Neural progenitor cell (in vitro differentiated cells): ENCODE results near the gene CTDSPL2. TPM values are rescaled to one million over a fixed set of nuclear protein-coding genes. Genes with fewer than 3 reads are reported as not detected.
"Not testable (repeated sequence)": the region's sequence is repeated elsewhere in the genome, so short reads cannot be mapped to it uniquely, and the experiment has no call there.

Experiments
- DNase-seq: peaks from one replicate; pipeline ENCODE4 v3.0.0-alpha.2; 2016; ENCODE audit warnings: low spot score
- H2AFZ ChIP-seq: fragments of 200-600 bp; sonication (generic); replicated peaks from 2 replicates; pipeline ENCODE4 v1.6.1; 2016; ENCODE audit warnings: antibody characterized with exemption
- H3F3A ChIP-seq: fragments of 200-600 bp; sonication (generic); 2 replicates; pipeline ENCODE4 v1.6.1; 2016; ENCODE audit warnings: antibody characterized with exemption, low read depth
- H3K27ac ChIP-seq: fragments of 200-600 bp; sonication (generic); 2 replicates; pipeline ENCODE4 v1.5.1; 2016; ENCODE audit warnings: mild to moderate bottlenecking
- H3K27me3 ChIP-seq: fragments of 200-600 bp; sonication (generic); 2 replicates; pipeline ENCODE4 v1.6.1; 2016; ENCODE audit warnings: mild to moderate bottlenecking, moderate library complexity
- H3K36me3 ChIP-seq: fragments of 200-600 bp; sonication (generic); 2 replicates; pipeline ENCODE4 v1.5.1; 2016
- H3K4me1 ChIP-seq: fragments of 200-600 bp; sonication (generic); 2 replicates; pipeline ENCODE4 v1.6.1; 2016; ENCODE audit warnings: mixed run types
- H3K4me2 ChIP-seq: fragments of 200-600 bp; sonication (generic); 2 replicates; pipeline ENCODE4 v1.6.1; 2016
- H3K4me3 ChIP-seq: fragments of 200-600 bp; sonication (generic); 2 replicates; pipeline ENCODE4 v1.5.1; 2016
- H3K79me2 ChIP-seq: fragments of 200-600 bp; sonication (generic); 2 replicates; pipeline ENCODE4 v1.6.1; 2016; ENCODE audit warnings: low read depth
- H3K9ac ChIP-seq: fragments of 200-600 bp; sonication (generic); 2 replicates; pipeline ENCODE4 v1.6.1; 2016
- H3K9me3 ChIP-seq: fragments of 200-600 bp; sonication (generic); 2 replicates; pipeline ENCODE4 v1.5.1; 2016; ENCODE audit warnings: low read depth
- H4K20me1 ChIP-seq: fragments of 200-600 bp; sonication (generic); 2 replicates; pipeline ENCODE4 v1.6.1; 2016; ENCODE audit warnings: low read depth
- H3K27ac Mint-ChIP-seq: 3 replicates; pipeline ENCODE4 v1.8.0; 2021; ENCODE audit warnings: mixed read lengths
- H3K27me3 Mint-ChIP-seq: 2 replicates; pipeline ENCODE4 v1.8.0; 2022; ENCODE audit warnings: low read depth, mild to moderate bottlenecking, inconsistent platforms, moderate library complexity, mixed read lengths; ENCODE audit not compliant: insufficient read depth
- H3K36me3 Mint-ChIP-seq: 3 replicates; pipeline ENCODE4 v1.8.0; 2021; ENCODE audit warnings: mixed read lengths
- H3K4me1 Mint-ChIP-seq: 3 replicates; pipeline ENCODE4 v1.8.0; 2021; ENCODE audit warnings: mixed read lengths
- H3K4me3 Mint-ChIP-seq: 3 replicates; pipeline ENCODE4 v1.8.0; 2021; ENCODE audit warnings: mild to moderate bottlenecking, moderate library complexity, mixed read lengths
- H3K9me3 Mint-ChIP-seq: 3 replicates; pipeline ENCODE4 v1.8.0; 2020; ENCODE audit warnings: mixed read lengths
- EZH2 ChIP-seq: fragments of 200-600 bp; sonication (generic); IDR thresholded peaks from 2 replicates; pipeline ENCODE4 v1.6.1; 2017; ENCODE audit warnings: antibody characterized with exemption, mild to moderate bottlenecking, moderate library complexity
- EZH2phosphoT487 ChIP-seq: fragments of 200-600 bp; sonication (generic); IDR thresholded peaks from 2 replicates; pipeline ENCODE4 v1.6.1; 2017; ENCODE audit warnings: antibody characterized with exemption
- total RNA-seq: library from RNA; depleted of rRNA; stranded (reverse); fragments of >200 nt; gene quantifications from 2 replicates; pipeline ENCODE4 v1.2.3, GENCODE V29; 2015; ENCODE audit warnings: low replicate concordance
- TF ChIP-seq, protein P1 (sequence below): fragments of 200-600 bp; sonication (generic); IDR thresholded peaks from 2 replicates; pipeline ENCODE4 v1.5.1; 2017; ENCODE audit warnings: antibody characterized with exemption, mild to moderate bottlenecking

The CTDSPL2 gene
- total RNA-seq, 1 donor from 2014 or later, result 207 TPM

DNA sequence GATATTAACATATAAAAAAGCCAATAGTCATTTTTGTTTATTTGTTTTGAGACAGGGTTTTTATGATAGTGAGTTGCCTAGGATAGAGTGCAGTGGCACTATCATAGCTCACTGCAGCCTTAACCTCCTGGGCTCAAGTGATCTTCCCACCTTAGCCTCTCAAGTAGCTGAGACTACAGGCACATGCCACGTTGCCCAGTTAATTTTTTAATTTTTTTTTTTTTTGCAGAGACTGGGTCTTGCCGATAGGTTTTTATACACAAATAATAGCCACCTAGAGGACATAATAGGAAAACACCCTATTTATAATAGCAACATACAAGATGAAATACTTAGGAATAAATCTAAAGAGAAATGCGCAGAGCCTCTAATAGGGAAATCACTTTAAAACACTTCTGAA is 122.8 kb downstream of the CTDSPL2 start:
- Histone ChIP-seq H3K27me3 (no peaks in the 10 kb centered on the region), H2AFZ (no peak overlapping the region), H3K79me2 (peaks cover 56% of the 10 kb centered on the region), H3K36me3 (peaks cover 19% of the 10 kb centered on the region), H3K4me2 (no peak overlapping the region), H4K20me1 (peaks cover 18% of the 10 kb centered on the region), H3F3A (no peaks in the 10 kb centered on the region), H3K27ac (no peak overlapping the region), H3K4me3 (no peak overlapping the region), H3K4me1 (no peaks in the 10 kb centered on the region), H3K9ac (no peak overlapping the region), H3K9me3 (no peaks in the 10 kb centered on the region)
- no peak overlapping the region for H3K4me3 Mint-ChIP-seq
- no peak for DNase-seq
- H3K27me3 Mint-ChIP-seq, result no peaks in the 10 kb centered on the region
- no peaks in the 10 kb centered on the region for H3K4me1 Mint-ChIP-seq
- TF ChIP-seq EZH2phosphoT487, result no peak
- TF ChIP-seq, protein P1, sequence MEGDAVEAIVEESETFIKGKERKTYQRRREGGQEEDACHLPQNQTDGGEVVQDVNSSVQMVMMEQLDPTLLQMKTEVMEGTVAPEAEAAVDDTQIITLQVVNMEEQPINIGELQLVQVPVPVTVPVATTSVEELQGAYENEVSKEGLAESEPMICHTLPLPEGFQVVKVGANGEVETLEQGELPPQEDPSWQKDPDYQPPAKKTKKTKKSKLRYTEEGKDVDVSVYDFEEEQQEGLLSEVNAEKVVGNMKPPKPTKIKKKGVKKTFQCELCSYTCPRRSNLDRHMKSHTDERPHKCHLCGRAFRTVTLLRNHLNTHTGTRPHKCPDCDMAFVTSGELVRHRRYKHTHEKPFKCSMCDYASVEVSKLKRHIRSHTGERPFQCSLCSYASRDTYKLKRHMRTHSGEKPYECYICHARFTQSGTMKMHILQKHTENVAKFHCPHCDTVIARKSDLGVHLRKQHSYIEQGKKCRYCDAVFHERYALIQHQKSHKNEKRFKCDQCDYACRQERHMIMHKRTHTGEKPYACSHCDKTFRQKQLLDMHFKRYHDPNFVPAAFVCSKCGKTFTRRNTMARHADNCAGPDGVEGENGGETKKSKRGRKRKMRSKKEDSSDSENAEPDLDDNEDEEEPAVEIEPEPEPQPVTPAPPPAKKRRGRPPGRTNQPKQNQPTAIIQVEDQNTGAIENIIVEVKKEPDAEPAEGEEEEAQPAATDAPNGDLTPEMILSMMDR, result peak; percentile 32
- no peak overlapping the region for H3K27ac Mint-ChIP-seq
- H3K9me3 Mint-ChIP-seq, result no peaks in the 10 kb centered on the region
- H3K36me3 Mint-ChIP-seq, result peaks cover 21% of the 10 kb centered on the region

- Histone ChIP-seq H3K27me3 (no peaks in the 10 kb centered on the region), H3K4me3 (no peak overlapping the region), H3K9ac (no peak overlapping the region), H3K27ac (no peak overlapping the region), H3F3A (no peaks in the 10 kb centered on the region), H3K4me2 (no peak overlapping the region), H2AFZ (no peak overlapping the region), H3K36me3 (peaks cover 24% of the 10 kb centered on the region), H3K4me1 (no peaks in the 10 kb centered on the region), H3K79me2 (peaks cover 51% of the 10 kb centered on the region), H4K20me1 (peaks cover 13% of the 10 kb centered on the region), H3K9me3 (no peaks in the 10 kb centered on the region)
- H3K27me3 Mint-ChIP-seq, result no peaks in the 10 kb centered on the region
- no peak for DNase-seq
- no peaks in the 10 kb centered on the region for H3K9me3 Mint-ChIP-seq
- H3K27ac Mint-ChIP-seq, result no peak overlapping the region
- H3K36me3 Mint-ChIP-seq, result peaks cover 23% of the 10 kb centered on the region
- H3K4me3 Mint-ChIP-seq, result no peak overlapping the region
- TF ChIP-seq EZH2 (no peak), EZH2phosphoT487 (no peak)
- TF ChIP-seq, protein P1, result no peak
- no peaks in the 10 kb centered on the region for H3K4me1 Mint-ChIP-seq
Measured at GRCh38 chr15:44550734-44551133, 123.3 kb downstream of the CTDSPL2 start.

- no peaks in the 10 kb centered on the region for H3K4me1 Mint-ChIP-seq
- H3K36me3 Mint-ChIP-seq, result peaks cover 28% of the 10 kb centered on the region
- Histone ChIP-seq H3F3A (no peaks in the 10 kb centered on the region), H2AFZ (no peak overlapping the region), H4K20me1 (peaks cover 2% of the 10 kb centered on the region), H3K27me3 (no peaks in the 10 kb centered on the region), H3K79me2 (peaks cover 13% of the 10 kb centered on the region), H3K9me3 (no peaks in the 10 kb centered on the region), H3K4me1 (no peaks in the 10 kb centered on the region), H3K27ac (no peak overlapping the region), H3K4me2 (no peak overlapping the region), H3K9ac (no peak overlapping the region), H3K4me3 (no peak overlapping the region), H3K36me3 (peaks cover 32% of the 10 kb centered on the region)
- H3K27ac Mint-ChIP-seq, result no peak overlapping the region
- no peaks in the 10 kb centered on the region for H3K27me3 Mint-ChIP-seq
- no peak for DNase-seq
- H3K4me3 Mint-ChIP-seq, result no peak overlapping the region
- no peak for TF ChIP-seq EZH2phosphoT487
- TF ChIP-seq, protein P1, result no peak
- no peak for TF ChIP-seq EZH2
- H3K9me3 Mint-ChIP-seq, result no peaks in the 10 kb centered on the region
Measured at GRCh38 chr15:44554934-44555723, 127.7 kb downstream of the CTDSPL2 start.

GRCh38 chr15:44560926-44561325 is 133.5 kb downstream of the CTDSPL2 start:
- Mint-ChIP-seq H3K36me3 (peaks cover 65% of the 10 kb centered on the region), H3K9me3 (peaks cover 17% of the 10 kb centered on the region)

More at GRCh38 chr15:44560926-44561325, 133.5 kb downstream of the CTDSPL2 start:
- H3K36me3 ChIP-seq, result peaks cover 48% of the 10 kb centered on the region
- H3K79me2 ChIP-seq, H3K4me2 ChIP-seq, H3F3A ChIP-seq, H3K9ac ChIP-seq, H3K27ac ChIP-seq, H3K27me3 ChIP-seq, H3K9me3 ChIP-seq, H3K4me1 ChIP-seq, H3K4me1 Mint-ChIP-seq, H4K20me1 ChIP-seq, H3K27ac Mint-ChIP-seq, H3K27me3 Mint-ChIP-seq, DNase-seq, H3K4me3 ChIP-seq, H2AFZ ChIP-seq, H3K4me3 Mint-ChIP-seq: not testable (repeated sequence)
